GM12878 (cell line): ENCODE data around the gene RPGRIP1L. TPM values are rescaled to one million over a fixed set of nuclear protein-coding genes. Genes with fewer than 3 reads are reported as not detected.

Experiments used
- ATAC-seq: fragments of 200-7000 bp; cut with Tn5 transposase; 3 replicates; pipeline ENCODE4 v1.9.1; 2020; ENCODE audit warnings: mild to moderate bottlenecking, moderate library complexity
- BruUV-seq: library from RNA; stranded (reverse); fragments of 400-500 nt; replicated peaks from 2 replicates; lab custom pipeline; 2021; lab: Mats Ljungman, UMichigan
- CTCF ChIA-PET: fragments of 300-600 bp; sonication (Branson Sonifier 250); formaldehyde crosslinking; extraction: SDS; loops from one replicate; lab custom pipeline; 2021; ENCODE audit warnings: inconsistent platforms; lab: Yijun Ruan, JAX
- POLR2A ChIA-PET: fragments of 350-600 bp; formaldehyde crosslinking; extraction: SDS; loops from one replicate; lab custom pipeline; 2021; ENCODE audit warnings: inconsistent platforms; lab: Charles Lee
- RAD21 ChIA-PET: fragments of 300-600 bp; sonication (Branson Sonifier 250); formaldehyde crosslinking; loops from one replicate; lab custom pipeline; 2023; ENCODE audit warnings: antibody characterized with exemption; ENCODE audit not compliant: unreplicated experiment; lab: Charles Lee
- SMC1A ChIA-PET: fragments of 300-600 bp; sonication (Branson Sonifier 250); formaldehyde crosslinking; loops from one replicate; lab custom pipeline; 2023; ENCODE audit not compliant: unreplicated experiment, uncharacterized antibody; lab: Charles Lee
- DNase-seq: peaks from one replicate; pipeline ENCODE4 v3.0.0-alpha.2; 2011; ENCODE audit warnings: low read depth, low spot score
- FAIRE-seq: peaks from 3 replicates; lab custom pipeline; 2011; peaks lifted over from hg19 to GRCh38; lab: Jason Lieb, UNC
- H2AFZ ChIP-seq: 2 replicates; pipeline ENCODE4 v1.6.0; 2011; ENCODE audit warnings: low read depth, low read length, control low read depth; ENCODE audit not compliant: control insufficient read depth
- H3K27ac ChIP-seq: 2 replicates; pipeline ENCODE4 v1.5.1; 2011; ENCODE audit warnings: control low read depth; ENCODE audit not compliant: control insufficient read depth, insufficient read depth
- H3K27me3 ChIP-seq, 2 experiments: replicated peaks in 1 of 2; 2 replicates each; pipeline versions ENCODE4 v1.6.0 to v1.6.1; 2011; ENCODE audit warnings: low read length in 1 of 2; ENCODE audit not compliant: control insufficient read depth in 2 of 2, insufficient read depth in 2 of 2
- H3K36me3 ChIP-seq, 2 experiments: 2 replicates each; pipeline ENCODE4 v1.5.1; 2011; ENCODE audit warnings: low read length in 1 of 2; ENCODE audit not compliant: control insufficient read depth in 2 of 2, insufficient read depth in 2 of 2
- H3K4me1 ChIP-seq: 2 replicates; pipeline ENCODE4 v1.6.1; 2011; ENCODE audit warnings: mild to moderate bottlenecking, low read length, moderate library complexity, mixed read lengths; ENCODE audit not compliant: control insufficient read depth, insufficient read depth
- H3K4me2 ChIP-seq: 2 replicates; pipeline ENCODE4 v1.6.0; 2011; ENCODE audit warnings: control low read depth; ENCODE audit not compliant: control insufficient read depth, insufficient read depth
- H3K4me3 ChIP-seq: fragments of 200-600 bp; sonication (generic); 2 replicates; pipeline ENCODE4 v1.5.1; 2016
- H3K79me2 ChIP-seq: 2 replicates; pipeline ENCODE4 v1.6.0; 2011; ENCODE audit warnings: low read length; ENCODE audit not compliant: control insufficient read depth, insufficient read depth
- H3K9ac ChIP-seq: 2 replicates; pipeline ENCODE4 v1.8.0; 2011; ENCODE audit warnings: low read length, control low read depth, mixed read lengths; ENCODE audit not compliant: control insufficient read depth, insufficient read depth
- H3K9me3 ChIP-seq: replicated peaks from 3 replicates; pipeline ENCODE4 v1.5.1; 2011; ENCODE audit warnings: mild to moderate bottlenecking, low read length; ENCODE audit not compliant: control insufficient read depth, insufficient read depth
- H4K20me1 ChIP-seq: 2 replicates; pipeline ENCODE4 v1.6.0; 2011; ENCODE audit not compliant: control insufficient read depth, insufficient read depth
- ATF7 ChIP-seq: fragments of 450-650 bp; IDR thresholded peaks from 2 replicates; pipeline ENCODE4 v1.6.1; 2016; ENCODE audit warnings: low read depth, mild to moderate bottlenecking
- BCL3 ChIP-seq: IDR thresholded peaks from 2 replicates; pipeline ENCODE4 v1.6.1; 2011; ENCODE audit warnings: borderline replicate concordance, low read depth, mild to moderate bottlenecking, moderate library complexity, low read length; ENCODE audit not compliant: insufficient read depth, poor library complexity, severe bottlenecking
- BHLHE40 ChIP-seq, 2 experiments: fragments of 450-650 bp in 1 of 2; IDR thresholded peaks; 2 replicates each; pipeline ENCODE4 v1.6.1; 2011 to 2017; ENCODE audit warnings: low read depth in 2 of 2, borderline replicate concordance in 1 of 2, improper control_type of control experiment in 1 of 2, low read length in 1 of 2, mild to moderate bottlenecking in 1 of 2
- CHD2 ChIP-seq: IDR thresholded peaks from 2 replicates; pipeline ENCODE4 v1.6.1; 2011; ENCODE audit warnings: low read depth, low read length, improper control_type of control experiment, borderline replicate concordance
- IRF3 ChIP-seq: fragments of 450-650 bp; IDR thresholded peaks from 2 replicates; pipeline ENCODE4 v1.6.1; 2014; ENCODE audit warnings: mild to moderate bottlenecking
- NBN ChIP-seq: fragments of 450-650 bp; IDR thresholded peaks from 2 replicates; pipeline ENCODE4 v1.6.1; 2016
- POLR2AphosphoS2 ChIP-seq: IDR thresholded peaks from 2 replicates; pipeline ENCODE4 v1.6.1; 2011; ENCODE audit warnings: low read depth, mild to moderate bottlenecking, low read length, improper control_type of control experiment, moderate library complexity
- RAD21 ChIP-seq: IDR thresholded peaks from 2 replicates; pipeline ENCODE4 v1.6.1; 2011; ENCODE audit warnings: mild to moderate bottlenecking, low read depth, low read length, moderate library complexity; ENCODE audit not compliant: insufficient read depth
- RELB ChIP-seq: fragments of 450-650 bp; IDR thresholded peaks from 2 replicates; pipeline ENCODE4 v1.6.1; 2017; ENCODE audit warnings: low read depth, mild to moderate bottlenecking, moderate library complexity
- RUNX3 ChIP-seq: IDR thresholded peaks from 2 replicates; pipeline ENCODE4 v1.6.1; 2012; ENCODE audit warnings: low read length, inconsistent platforms
- SP1 ChIP-seq: IDR thresholded peaks from one replicate; pipeline ENCODE4 v1.6.1; 2011; ENCODE audit warnings: low read depth, low read length
- ZNF687 ChIP-seq: fragments of 450-650 bp; IDR thresholded peaks from 2 replicates; pipeline ENCODE4 v1.6.1; 2017; ENCODE audit warnings: mild to moderate bottlenecking, moderate library complexity
- WGBS: methylation state at CpG from one replicate; pipeline ENCODE4 v1.1.6; 2016; ENCODE audit warnings: low lambda C conversion rate; ENCODE audit not compliant: insufficient replicate concordance, insufficient coverage; ENCODE audit errors: missing lambda C conversion rate; 5-methylcytosine and 5-hydroxymethylcytosine counted together
- in situ Hi-C: fragments of 300-500 bp; cut with MboI; formaldehyde crosslinking; loops from 9 replicates; pipeline ENCODE4 v1.14.3; 2018; ENCODE audit warnings: mixed read lengths
- intact Hi-C: fragments of 100-400 bp; cut with micrococcal nuclease; formaldehyde crosslinking; loops from one replicate; pipeline ENCODE4 v1.14.2; 2022; ENCODE audit not compliant: unreplicated experiment
- polyA plus RNA-seq, 11 experiments: library from polyadenylated mRNA; depleted of rRNA in 4 of 11; unstranded in 6 of 11; stranded (reverse) in 5 of 11; fragments of >200 nt; fragmentation: Nextera tagmentation in 4 of 11; fragmentation: Illumina TruSeq in 1 of 11; extraction: Ambion mirVana in 4 of 11; extraction: Trizol in 1 of 11; gene quantifications; 1 replicate in 1 of 11; 2 replicates in 10 of 11; pipeline versions ENCODE4 v1.2.1 to v1.2.3, GENCODE V29; 2011 to 2016; ENCODE audit warnings: inconsistent platforms in 2 of 11, missing spikeins in 2 of 11, low read depth in 1 of 11
- total RNA-seq, 4 experiments: library from RNA; depleted of rRNA in 3 of 4; stranded (reverse); fragments of >200 nt in 3 of 4; fragmentation: Illumina TruSeq in 1 of 4; extraction: Trizol in 1 of 4; gene quantifications; 2 replicates each; pipeline versions ENCODE4 v1.2.1 to v1.2.3, GENCODE V29; 2013 to 2021

RPGRIP1L gene
- total and polyA plus RNA-seq, 10 of the 15 experiments (the other 5 are each of a cell fraction or from before 2014, with no cell fraction given), result 3.5 to 9.6 (median 4.4) TPM

GRCh38 chr16:53558710-53559109 is 144.9 kb downstream of the RPGRIP1L start:
- ChIA-PET CTCF (interaction anchor here (0.6 to 1.2 kb wide), 2 partner anchors 8 to 1884 kb away, joined by 3 to 7 read pairs; no protein-coding TSS in a partner anchor), SMC1A (no interaction called here), RAD21 (interaction anchor here (0.6 to 1.0 kb wide), 2 partner anchors 9 to 193 kb away, joined by 3 read pairs; no protein-coding TSS in a partner anchor), POLR2A (no interaction called here)
- no TSS peak for BruUV-seq
- no peak for FAIRE-seq
- intact Hi-C loops (loop anchor here (10.0 kb wide), 2 partner anchors 336 to 1906 kb away; no protein-coding TSS in a partner anchor), in situ Hi-C loops (loop anchor here (25.0 kb wide), 1 partner anchor 1704 kb away; no protein-coding TSS in a partner anchor)
- H3K4me2 ChIP-seq, result no peak overlapping the region
- H3K4me3 ChIP-seq, result no peak overlapping the region
- H3K9ac ChIP-seq, result no peak overlapping the region
- WGBS, result 52% methylated on average over 5 of the region's 5 CpGs
- DNase-seq, result no peak
- H4K20me1 ChIP-seq, result no peaks in the 10 kb centered on the region
- no peak overlapping the region for H3K27ac ChIP-seq
- H3K27me3 ChIP-seq, result no peaks in the 10 kb centered on the region
- no peak overlapping the region for H2AFZ ChIP-seq
- ATAC-seq, result no peak
- H3K36me3 ChIP-seq, result no peaks in the 10 kb centered on the region
- H3K79me2 ChIP-seq, result no peaks in the 10 kb centered on the region
- H3K4me1 ChIP-seq, result no peaks in the 10 kb centered on the region
- no peaks in the 10 kb centered on the region for H3K9me3 ChIP-seq
- no peak for TF ChIP-seq RELB
- TF ChIP-seq NBN, result no peak
- TF ChIP-seq CHD2, result no peak
- TF ChIP-seq POLR2AphosphoS2, result no peak
- TF ChIP-seq RAD21, result no peak
- no peak for TF ChIP-seq BHLHE40 (IDR thresholded peaks at IDR 0.05; ENCODE audit: borderline replicate concordance in 1 of 2, low read depth in 2 of 2, low read length in 1 of 2)
- no peak for TF ChIP-seq ATF7
- TF ChIP-seq ZNF687, result no peak
- no peak for TF ChIP-seq RUNX3
- no peak for TF ChIP-seq SP1
- TF ChIP-seq BCL3, result no peak
- no peak for TF ChIP-seq IRF3
